ENCODE measurements around the gene HSD3B7.

HSD3B7 gene

GRCh38 chr16:31022544-31023251, 37.7 kb downstream of the HSD3B7 start:
- no peak overlapping the region for H2BK120ac ChIP-seq (ENCODE audit: insufficient read depth, low read length, poor library complexity)
- no peak overlapping the region for H3K4ac ChIP-seq (ENCODE audit: low read depth, low read length)
- WGBS (ENCODE audit: extremely low coverage, insufficient coverage, insufficient read length), result no CpG with 5 or more reads among the region's 12 CpGs
- H3K9me3 ChIP-seq (ENCODE audit: insufficient read depth, low read depth, low read length), result no peaks in the 10 kb centered on the region
- no peaks in the 10 kb centered on the region for H3K79me1 ChIP-seq (ENCODE audit: low read length)
- no peak overlapping the region for H2AK5ac ChIP-seq (ENCODE audit: low read length)
- no peak overlapping the region for H4K12ac ChIP-seq (ENCODE audit: low read depth, low read length)
- no peak overlapping the region for H2BK5ac ChIP-seq (ENCODE audit: low read depth, low read length, poor library complexity)
- no peaks in the 10 kb centered on the region for H3K4me1 ChIP-seq (ENCODE audit: control insufficient read depth in 1 of 2, insufficient read depth in 2 of 2, low read length in 2 of 2)
- no peaks in the 10 kb centered on the region for H3K27me3 ChIP-seq (ENCODE audit: insufficient read depth, low read length)
- no peak overlapping the region for H4K8ac ChIP-seq (ENCODE audit: low read depth, low read length)
- no peak overlapping the region for H3K14ac ChIP-seq (ENCODE audit: low read length)
- H3K4me2 ChIP-seq (ENCODE audit: low read length), result no peak overlapping the region
- no peak overlapping the region for H3K27ac ChIP-seq (ENCODE audit: low read depth, low read length)
- no peak overlapping the region for H3K9ac ChIP-seq (ENCODE audit: low read length)
- H4K91ac ChIP-seq (ENCODE audit: low read depth, low read length), result no peak overlapping the region
- H3K23ac ChIP-seq (ENCODE audit: low read length), result no peak overlapping the region
- no peak overlapping the region for H3K18ac ChIP-seq (ENCODE audit: low read length)
- H3K79me2 ChIP-seq (ENCODE audit: control insufficient read depth, insufficient read depth, low read length, poor library complexity), result no peaks in the 10 kb centered on the region
- no peak overlapping the region for H2BK12ac ChIP-seq (ENCODE audit: low read length)
- H3K36me3 ChIP-seq (ENCODE audit: control insufficient read depth in 1 of 2, insufficient read depth in 2 of 2, low read length in 2 of 2), result no peaks in the 10 kb centered on the region
- no peak overlapping the region for H3K4me3 ChIP-seq (ENCODE audit: low read depth, low read length)
- no peak overlapping the region for H2AFZ ChIP-seq (ENCODE audit: insufficient read depth, low read length, poor library complexity)
- DNase-seq, result no peak

GRCh38 chr16:31023252-31023602, 38.2 kb downstream of the HSD3B7 start:
- DNase-seq, result no peak
- H3K14ac ChIP-seq (ENCODE audit: low read length), result no peak overlapping the region
- H2AFZ ChIP-seq (ENCODE audit: insufficient read depth, low read length, poor library complexity), result no peak overlapping the region

GRCh38 chr16:31023627-31024226, 38.7 kb downstream of the HSD3B7 start:
- no CpG with 5 or more reads among the region's 6 CpGs for WGBS (ENCODE audit: extremely low coverage, insufficient coverage, insufficient read length)
- no peak overlapping the region for H4K8ac ChIP-seq (ENCODE audit: low read depth, low read length)
- H3K9ac ChIP-seq (ENCODE audit: low read length), result no peak overlapping the region
- no peak overlapping the region for H2BK5ac ChIP-seq (ENCODE audit: low read depth, low read length, poor library complexity)
- no peaks in the 10 kb centered on the region for H3K79me2 ChIP-seq (ENCODE audit: control insufficient read depth, insufficient read depth, low read length, poor library complexity)
- no peak overlapping the region for H3K14ac ChIP-seq (ENCODE audit: low read length)
- no peak overlapping the region for H4K91ac ChIP-seq (ENCODE audit: low read depth, low read length)
- no peak overlapping the region for H2AK5ac ChIP-seq (ENCODE audit: low read length)
- DNase-seq, result no peak
- no peaks in the 10 kb centered on the region for H3K4me1 ChIP-seq (ENCODE audit: control insufficient read depth in 1 of 2, insufficient read depth in 2 of 2, low read length in 2 of 2)
- no peak overlapping the region for H3K4ac ChIP-seq (ENCODE audit: low read depth, low read length)
- H2BK12ac ChIP-seq (ENCODE audit: low read length), result no peak overlapping the region
- H3K27me3 ChIP-seq (ENCODE audit: insufficient read depth, low read length), result no peaks in the 10 kb centered on the region
- no peaks in the 10 kb centered on the region for H3K79me1 ChIP-seq (ENCODE audit: low read length)
- H3K4me3 ChIP-seq (ENCODE audit: low read depth, low read length), result no peak overlapping the region
- no peak overlapping the region for H4K12ac ChIP-seq (ENCODE audit: low read depth, low read length)
- no peak overlapping the region for H2AFZ ChIP-seq (ENCODE audit: insufficient read depth, low read length, poor library complexity)
- H3K36me3 ChIP-seq (ENCODE audit: control insufficient read depth in 1 of 2, insufficient read depth in 2 of 2, low read length in 2 of 2), result no peaks in the 10 kb centered on the region
- H3K9me3 ChIP-seq (ENCODE audit: insufficient read depth, low read depth, low read length), result no peaks in the 10 kb centered on the region
- no peak overlapping the region for H3K23ac ChIP-seq (ENCODE audit: low read length)
- no peak overlapping the region for H3K4me2 ChIP-seq (ENCODE audit: low read length)
- H3K27ac ChIP-seq (ENCODE audit: low read depth, low read length), result no peak overlapping the region
- H3K18ac ChIP-seq (ENCODE audit: low read length), result no peak overlapping the region
- no peak overlapping the region for H2BK120ac ChIP-seq (ENCODE audit: insufficient read depth, low read length, poor library complexity)

More at GRCh38 chr16:31023252-31023602, 38.2 kb downstream of the HSD3B7 start:
- Histone ChIP-seq H3K9me3 (ENCODE audit: insufficient read depth, low read depth, low read length) (no peaks in the 10 kb centered on the region), H3K23ac (ENCODE audit: low read length) (no peak overlapping the region), H3K9ac (ENCODE audit: low read length) (no peak overlapping the region), H3K4ac (ENCODE audit: low read depth, low read length) (no peak overlapping the region), H2BK120ac (ENCODE audit: insufficient read depth, low read length, poor library complexity) (no peak overlapping the region), H3K18ac (ENCODE audit: low read length) (no peak overlapping the region), H4K8ac (ENCODE audit: low read depth, low read length) (no peak overlapping the region), H2BK12ac (ENCODE audit: low read length) (no peak overlapping the region), H2AK5ac (ENCODE audit: low read length) (no peak overlapping the region), H3K27ac (ENCODE audit: low read depth, low read length) (no peak overlapping the region), H3K27me3 (ENCODE audit: insufficient read depth, low read length) (no peaks in the 10 kb centered on the region), H4K12ac (ENCODE audit: low read depth, low read length) (no peak overlapping the region), H3K79me2 (ENCODE audit: control insufficient read depth, insufficient read depth, low read length, poor library complexity) (no peaks in the 10 kb centered on the region), H3K4me3 (ENCODE audit: low read depth, low read length) (no peak overlapping the region), H3K4me2 (ENCODE audit: low read length) (no peak overlapping the region), H3K4me1 (ENCODE audit: control insufficient read depth in 1 of 2, insufficient read depth in 2 of 2, low read length in 2 of 2) (no peaks in the 10 kb centered on the region), H3K36me3 (ENCODE audit: control insufficient read depth in 1 of 2, insufficient read depth in 2 of 2, low read length in 2 of 2) (no peaks in the 10 kb centered on the region), H3K79me1 (ENCODE audit: low read length) (no peaks in the 10 kb centered on the region), H2BK5ac (ENCODE audit: low read depth, low read length, poor library complexity) (no peak overlapping the region), H4K91ac (ENCODE audit: low read depth, low read length) (no peak overlapping the region)
- no CpG with 5 or more reads among the region's 4 CpGs for WGBS (ENCODE audit: extremely low coverage, insufficient coverage, insufficient read length)

GRCh38 chr16:31025339-31025738, 40.3 kb downstream of the HSD3B7 start:
- Histone ChIP-seq H3K9ac (ENCODE audit: low read length) (no peak overlapping the region), H4K91ac (ENCODE audit: low read depth, low read length) (no peak overlapping the region), H2BK12ac (ENCODE audit: low read length) (no peak overlapping the region), H3K4me1 (ENCODE audit: control insufficient read depth in 1 of 2, insufficient read depth in 2 of 2, low read length in 2 of 2) (no peaks in the 10 kb centered on the region), H3K18ac (ENCODE audit: low read length) (no peak overlapping the region), H3K36me3 (ENCODE audit: control insufficient read depth in 1 of 2, insufficient read depth in 2 of 2, low read length in 2 of 2) (no peaks in the 10 kb centered on the region), H2AFZ (ENCODE audit: insufficient read depth, low read length, poor library complexity) (no peak overlapping the region), H2BK120ac (ENCODE audit: insufficient read depth, low read length, poor library complexity) (no peak overlapping the region), H3K14ac (ENCODE audit: low read length) (no peak overlapping the region), H4K8ac (ENCODE audit: low read depth, low read length) (no peak overlapping the region), H3K27ac (ENCODE audit: low read depth, low read length) (no peak overlapping the region), H3K79me1 (ENCODE audit: low read length) (no peaks in the 10 kb centered on the region), H3K27me3 (ENCODE audit: insufficient read depth, low read length) (no peaks in the 10 kb centered on the region), H3K79me2 (ENCODE audit: control insufficient read depth, insufficient read depth, low read length, poor library complexity) (no peaks in the 10 kb centered on the region), H3K4me2 (ENCODE audit: low read length) (no peak overlapping the region), H3K4me3 (ENCODE audit: low read depth, low read length) (no peak overlapping the region), H3K9me3 (ENCODE audit: insufficient read depth, low read depth, low read length) (no peaks in the 10 kb centered on the region), H3K4ac (ENCODE audit: low read depth, low read length) (no peak overlapping the region), H2BK5ac (ENCODE audit: low read depth, low read length, poor library complexity) (no peak overlapping the region), H3K23ac (ENCODE audit: low read length) (no peak overlapping the region), H2AK5ac (ENCODE audit: low read length) (no peak overlapping the region), H4K12ac (ENCODE audit: low read depth, low read length) (no peak overlapping the region)
- WGBS (ENCODE audit: extremely low coverage, insufficient coverage, insufficient read length), result no CpG with 5 or more reads among the region's 5 CpGs
- no peak for DNase-seq

Data from trophoblast cell (in vitro differentiated cells and primary cell).